GM12878 (cell line): ENCODE data around the gene KMT2B. TPM values are rescaled to one million over a fixed set of nuclear protein-coding genes. Genes with fewer than 3 reads are reported as not detected.

Experiments
- ATF3 ChIP-seq: IDR thresholded peaks from 2 replicates; pipeline ENCODE4 v1.6.1; 2011; ENCODE audit warnings: low read depth, mild to moderate bottlenecking, low read length, moderate library complexity, borderline replicate concordance; ENCODE audit errors: extremely low read depth
- BCL3 ChIP-seq: IDR thresholded peaks from 2 replicates; pipeline ENCODE4 v1.6.1; 2011; ENCODE audit warnings: borderline replicate concordance, low read depth, mild to moderate bottlenecking, moderate library complexity, low read length; ENCODE audit not compliant: insufficient read depth, poor library complexity, severe bottlenecking
- CEBPB ChIP-seq, 2 experiments: fragments of 150-350 bp in 1 of 2; IDR thresholded peaks; 2 replicates each; pipeline ENCODE4 v1.6.1; 2012 to 2014; ENCODE audit warnings: low read depth in 2 of 2, low read length in 2 of 2, borderline replicate concordance in 1 of 2, inconsistent platforms in 1 of 2
- KDM1A ChIP-seq: fragments of 200-600 bp; sonication (generic); IDR thresholded peaks from 2 replicates; pipeline ENCODE4 v1.6.1; 2016; ENCODE audit warnings: borderline replicate concordance
- KLF5 ChIP-seq: fragments of 450-650 bp; IDR thresholded peaks from 2 replicates; pipeline ENCODE4 v1.6.1; 2014; ENCODE audit warnings: mild to moderate bottlenecking; ENCODE audit not compliant: partially characterized antibody
- MTA3 ChIP-seq: IDR thresholded peaks from 2 replicates; pipeline ENCODE4 v1.6.1; 2012; ENCODE audit warnings: low read length, inconsistent platforms, borderline replicate concordance
- SPI1 ChIP-seq: IDR thresholded peaks from 2 replicates; pipeline ENCODE4 v1.6.1; 2011; ENCODE audit warnings: low read depth, mild to moderate bottlenecking, low read length, moderate library complexity, borderline replicate concordance; ENCODE audit not compliant: insufficient read depth
- STAT3 ChIP-seq: IDR thresholded peaks from 2 replicates; pipeline ENCODE4 v1.6.1; 2011; ENCODE audit warnings: low read depth, low read length, improper control_type of control experiment
- polyA plus RNA-seq, 11 experiments: library from polyadenylated mRNA; depleted of rRNA in 4 of 11; unstranded in 6 of 11; stranded (reverse) in 5 of 11; fragments of >200 nt; fragmentation: Nextera tagmentation in 4 of 11; fragmentation: Illumina TruSeq in 1 of 11; extraction: Ambion mirVana in 4 of 11; extraction: Trizol in 1 of 11; gene quantifications; 1 replicate in 1 of 11; 2 replicates in 10 of 11; pipeline versions ENCODE4 v1.2.1 to v1.2.3, GENCODE V29; 2011 to 2016; ENCODE audit warnings: inconsistent platforms in 2 of 11, missing spikeins in 2 of 11, low read depth in 1 of 11
- total RNA-seq, 4 experiments: library from RNA; depleted of rRNA in 3 of 4; stranded (reverse); fragments of >200 nt in 3 of 4; fragmentation: Illumina TruSeq in 1 of 4; extraction: Trizol in 1 of 4; gene quantifications; 2 replicates each; pipeline versions ENCODE4 v1.2.1 to v1.2.3, GENCODE V29; 2013 to 2021
- TF ChIP-seq, protein P1 (sequence below): IDR thresholded peaks from 2 replicates; pipeline ENCODE4 v1.6.1; 2011; ENCODE audit warnings: borderline replicate concordance, low read depth, mild to moderate bottlenecking, moderate library complexity, mixed read lengths, low read length; ENCODE audit not compliant: insufficient read depth; ENCODE audit errors: extremely low read length

KMT2B gene
- total and polyA plus RNA-seq, 10 of the 15 experiments (the other 5 are each of a cell fraction or from before 2014, with no cell fraction given) = 0.71 to 35.6 (median 6.0) TPM

GRCh38 chr19:35773020-35773806 lies 55.4 kb downstream of the KMT2B start (continued):
- no peak for TF ChIP-seq SPI1
- TF ChIP-seq BCL3 = no peak
- TF ChIP-seq, protein P1, sequence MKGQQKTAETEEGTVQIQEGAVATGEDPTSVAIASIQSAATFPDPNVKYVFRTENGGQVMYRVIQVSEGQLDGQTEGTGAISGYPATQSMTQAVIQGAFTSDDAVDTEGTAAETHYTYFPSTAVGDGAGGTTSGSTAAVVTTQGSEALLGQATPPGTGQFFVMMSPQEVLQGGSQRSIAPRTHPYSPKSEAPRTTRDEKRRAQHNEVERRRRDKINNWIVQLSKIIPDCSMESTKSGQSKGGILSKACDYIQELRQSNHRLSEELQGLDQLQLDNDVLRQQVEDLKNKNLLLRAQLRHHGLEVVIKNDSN = no peak
- no peak for TF ChIP-seq ATF3
- no peak for TF ChIP-seq CEBPB (IDR thresholded peaks at IDR 0.05; ENCODE audit: borderline replicate concordance in 1 of 2, low read depth in 2 of 2, low read length in 2 of 2)
- TF ChIP-seq KDM1A = no peak
- TF ChIP-seq STAT3 = no peak
- no peak for TF ChIP-seq KLF5
- no peak for TF ChIP-seq MTA3
